Esophagus squamous epithelium (tissue), 4 donors: ENCODE measurements around the gene XRCC4.

Experiments used
- POLR2A ChIP-seq, 4 donors: fragments of 450-650 bp; IDR thresholded peaks; one replicate each; pipeline ENCODE4 v1.6.1; 2017; ENCODE audit warnings: antibody characterized with exemption in 4 of 4, mild to moderate bottlenecking in 4 of 4, moderate library complexity in 3 of 4
- TF ChIP-seq, protein P1 (sequence below), 6 experiments: fragments of 450-650 bp in 4 of 6; fragments of 200-600 bp in 2 of 6; sonication (generic) in 2 of 6; IDR thresholded peaks; one replicate each; pipeline ENCODE4 v1.5.1; 2016 to 2019; ENCODE audit warnings: antibody characterized with exemption in 6 of 6, mild to moderate bottlenecking in 4 of 6, moderate library complexity in 4 of 6

DNA sequence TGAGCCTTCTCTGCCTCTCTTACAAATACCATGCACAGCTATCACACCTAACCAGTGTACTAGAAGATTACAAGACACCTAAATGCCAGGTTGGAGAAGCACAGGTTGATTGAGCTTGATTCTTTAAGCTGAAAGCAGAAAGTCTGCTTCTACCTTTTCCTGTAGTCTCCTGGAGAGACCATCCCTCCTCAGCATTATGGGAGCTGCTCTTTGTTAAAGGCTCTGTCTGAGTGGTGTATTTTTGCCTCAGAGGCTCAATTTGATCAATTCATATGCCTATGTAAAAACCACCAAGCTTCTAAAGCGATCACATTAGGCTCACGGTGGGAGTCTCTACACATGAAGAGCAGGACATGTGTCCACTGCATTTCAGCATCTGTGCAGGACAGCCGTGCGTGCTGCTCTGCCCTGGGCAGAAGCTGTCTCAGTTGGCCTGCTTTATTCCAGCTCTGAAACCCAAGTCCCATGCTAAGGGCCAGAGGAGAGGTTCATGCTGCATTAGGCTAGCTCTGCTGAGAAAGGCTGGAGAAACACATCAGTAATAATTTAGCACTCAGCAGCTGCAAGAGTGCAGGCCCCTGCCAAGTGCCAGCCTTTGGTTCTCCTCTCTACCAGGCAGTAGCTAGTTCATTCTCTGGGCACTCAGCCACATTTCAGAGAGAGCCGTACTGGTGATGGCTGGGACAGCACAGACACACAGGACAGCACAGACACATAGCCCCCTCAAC is 41.8 kb upstream of the XRCC4 start:
- TF ChIP-seq POLR2A (IDR thresholded peaks at IDR 0.05) = no peak
- TF ChIP-seq, protein P1, sequence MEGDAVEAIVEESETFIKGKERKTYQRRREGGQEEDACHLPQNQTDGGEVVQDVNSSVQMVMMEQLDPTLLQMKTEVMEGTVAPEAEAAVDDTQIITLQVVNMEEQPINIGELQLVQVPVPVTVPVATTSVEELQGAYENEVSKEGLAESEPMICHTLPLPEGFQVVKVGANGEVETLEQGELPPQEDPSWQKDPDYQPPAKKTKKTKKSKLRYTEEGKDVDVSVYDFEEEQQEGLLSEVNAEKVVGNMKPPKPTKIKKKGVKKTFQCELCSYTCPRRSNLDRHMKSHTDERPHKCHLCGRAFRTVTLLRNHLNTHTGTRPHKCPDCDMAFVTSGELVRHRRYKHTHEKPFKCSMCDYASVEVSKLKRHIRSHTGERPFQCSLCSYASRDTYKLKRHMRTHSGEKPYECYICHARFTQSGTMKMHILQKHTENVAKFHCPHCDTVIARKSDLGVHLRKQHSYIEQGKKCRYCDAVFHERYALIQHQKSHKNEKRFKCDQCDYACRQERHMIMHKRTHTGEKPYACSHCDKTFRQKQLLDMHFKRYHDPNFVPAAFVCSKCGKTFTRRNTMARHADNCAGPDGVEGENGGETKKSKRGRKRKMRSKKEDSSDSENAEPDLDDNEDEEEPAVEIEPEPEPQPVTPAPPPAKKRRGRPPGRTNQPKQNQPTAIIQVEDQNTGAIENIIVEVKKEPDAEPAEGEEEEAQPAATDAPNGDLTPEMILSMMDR (IDR thresholded peaks at IDR 0.05) = no peak
